ENCODE measurements around the gene DACT1.

GRCh38 chr14:58637391-58638230 is at the start of gene DACT1:
- TF ChIP-seq EZH2phosphoT487 (IDR thresholded peaks at IDR 0.05; ENCODE audit: borderline replicate concordance, low read depth) (no peak), TAF1 (IDR thresholded peaks at IDR 0.05; ENCODE audit: borderline replicate concordance, low read depth, low read length) (no peak), POLR2AphosphoS5 (IDR thresholded peaks at IDR 0.05; ENCODE audit: low read depth, low read length) (no peak), CTCF (IDR thresholded peaks at IDR 0.05) (no peak; the same call in 1 of the 2 replicates), YY1 (IDR thresholded peaks at IDR 0.05; ENCODE audit: low read depth) (no peak), CHD2 (IDR thresholded peaks at IDR 0.05; ENCODE audit: low read length, partially characterized antibody) (no peak), TCF12 (IDR thresholded peaks at IDR 0.05) (no peak), REST (IDR thresholded peaks at IDR 0.05; ENCODE audit: low read depth, low read length) (no peak), RXRA (IDR thresholded peaks at IDR 0.05; ENCODE audit: borderline replicate concordance, low read depth) (no peak), RFX5 (IDR thresholded peaks at IDR 0.05; ENCODE audit: low read length) (no peak), FOXM1 (IDR thresholded peaks at IDR 0.05; ENCODE audit: low read depth) (no peak), RAD21 (IDR thresholded peaks at IDR 0.05; ENCODE audit: low read length) (no peak), EP300 (IDR thresholded peaks at IDR 0.05; ENCODE audit: borderline replicate concordance in 1 of 2, low read depth in 1 of 2, low read length in 1 of 2) (no peak)

Measured in SK-N-SH (cell line).